PFSK-1 (cell line): Measurements from ENCODE around the gene TMPRSS11B.

Experiments
- POLR2AphosphoS5 ChIP-seq: IDR thresholded peaks from 2 replicates; pipeline ENCODE4 v1.6.1; 2012; ENCODE audit warnings: low read depth, mild to moderate bottlenecking, control low read depth, low read length, moderate library complexity
- REST ChIP-seq, 2 experiments: IDR thresholded peaks; 2 replicates each; pipeline versions ENCODE4 v1.6.1 to v1.8.0; 2011 to 2012; ENCODE audit warnings: low read depth in 2 of 2, low read length in 2 of 2, control low read depth in 1 of 2, inconsistent platforms in 1 of 2, mild to moderate bottlenecking in 1 of 2, moderate library complexity in 1 of 2; ENCODE audit not compliant: insufficient read depth in 1 of 2
- SIN3A ChIP-seq: IDR thresholded peaks from 2 replicates; pipeline ENCODE4 v1.6.1; 2012; ENCODE audit warnings: mild to moderate bottlenecking, low read length, moderate library complexity, borderline replicate concordance; ENCODE audit not compliant: insufficient read depth
- TAF1 ChIP-seq: IDR thresholded peaks from 2 replicates; pipeline ENCODE4 v1.6.1; 2012; ENCODE audit warnings: low read length, control low read depth, borderline replicate concordance; ENCODE audit not compliant: insufficient read depth

- no peak for TF ChIP-seq REST (IDR thresholded peaks at IDR 0.05; ENCODE audit: insufficient read depth in 1 of 2, low read depth in 2 of 2, low read length in 2 of 2)
- TF ChIP-seq SIN3A: no peak
- TF ChIP-seq TAF1: no peak
- TF ChIP-seq POLR2AphosphoS5: no peak
These were observed 19.5 kb upstream of the TMPRSS11B start for GRCh38 chr4:68264875-68265565.
